GM18868 (cell line): ENCODE results near the gene SMCO2.
"Not testable (repeated sequence)": the region's sequence is repeated elsewhere in the genome, so short reads cannot be mapped to it uniquely, and the experiment has no call there.

Experiments
- ATAC-seq: cut with Tn5 transposase; IDR thresholded peaks from one replicate; pipeline ENCODE4 v1.9.1; 2021; ENCODE audit warnings: mild to moderate bottlenecking, moderate library complexity; ENCODE audit not compliant: unreplicated experiment

Gene SMCO2

GRCh38 chr12:27523642-27524493 is 77.3 kb downstream of the SMCO2 start, which contains the start of gene PPFIBP1:
TSS of gene PPFIBP1 (plus strand) at chr12:27524206. CDS start at chr12:27633397, 109,191 bp downstream.
- peak; percentile 97 for ATAC-seq

DNA sequence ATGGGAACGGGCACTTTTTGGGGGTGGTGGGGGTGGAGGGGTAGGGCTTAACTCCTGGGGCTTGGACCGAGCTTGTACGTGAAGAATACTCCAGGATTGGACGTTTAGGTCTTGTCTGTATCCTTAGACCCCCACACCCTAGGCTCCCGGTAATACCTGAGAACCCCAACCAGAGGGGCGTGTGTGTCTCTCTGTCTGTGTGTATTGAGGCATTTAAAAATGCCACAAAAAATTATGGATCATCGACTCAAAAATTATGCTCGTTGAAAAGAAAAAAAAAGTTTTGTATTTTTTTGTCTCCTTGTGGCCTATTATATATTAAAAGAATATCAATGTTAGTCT is 77.9 kb downstream of the SMCO2 start:
- peak; percentile 4 for ATAC-seq

DNA sequence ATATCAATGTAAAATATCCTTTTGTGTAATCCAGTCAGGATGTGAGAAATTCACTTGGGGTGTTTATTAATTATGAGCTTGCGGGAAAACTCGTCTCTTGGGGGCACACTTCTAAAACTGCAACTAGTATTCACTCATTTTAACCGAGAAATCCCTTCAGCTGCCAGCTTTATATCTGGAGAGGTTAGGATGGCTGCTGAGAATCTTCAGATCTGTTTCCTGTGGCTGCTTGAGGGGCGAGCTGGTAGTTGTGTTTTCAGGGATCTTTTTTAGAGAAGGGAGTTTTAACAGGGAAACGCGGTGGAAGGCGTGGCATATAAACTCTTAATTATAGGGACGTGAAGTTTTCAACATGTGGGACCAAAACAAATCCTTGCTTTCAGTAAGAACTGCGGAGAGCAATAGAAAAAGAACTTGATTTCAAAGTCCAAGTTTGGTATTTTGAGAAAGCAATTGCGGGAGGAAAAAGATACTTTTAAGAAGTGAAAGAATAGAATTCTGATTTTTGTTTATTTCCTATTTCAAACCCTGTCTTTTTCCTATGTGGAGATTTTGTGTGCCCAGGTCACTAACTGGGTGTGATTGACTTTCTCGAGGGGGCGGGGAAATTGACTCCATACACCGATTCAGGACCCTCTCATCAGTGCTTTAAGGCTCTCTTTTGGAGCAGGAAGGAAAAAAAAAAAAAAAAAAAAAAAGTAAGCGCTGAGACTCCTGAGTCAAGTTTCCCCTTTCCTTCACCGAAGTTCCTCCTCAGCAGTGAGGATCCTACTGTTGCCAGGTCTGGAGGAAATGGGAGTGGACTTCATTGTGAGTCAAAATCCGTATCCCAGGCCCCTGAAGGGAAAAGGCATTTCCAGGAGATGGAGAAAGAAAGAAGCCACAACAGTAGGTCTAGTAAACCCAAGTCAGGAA is 78.6 kb downstream of the SMCO2 start:
- no peak for ATAC-seq

DNA sequence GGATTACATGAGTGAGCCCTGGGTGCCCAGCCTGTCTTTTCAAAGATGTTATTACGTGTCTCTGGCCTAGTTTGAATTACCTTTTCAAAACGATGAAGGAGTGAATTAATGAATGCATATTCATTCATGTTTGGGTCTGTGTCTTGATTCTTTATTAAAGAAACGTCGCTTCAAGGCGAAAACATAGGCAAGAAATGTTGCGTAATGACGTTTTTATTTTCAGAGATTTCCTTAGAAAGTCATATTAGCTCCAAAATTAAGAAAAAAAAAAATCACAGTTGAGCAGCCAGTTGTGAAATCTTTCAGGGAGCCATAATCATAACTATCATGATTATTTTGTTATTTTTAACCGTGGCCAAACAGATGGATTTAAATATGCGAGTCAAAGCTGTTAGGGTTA is 81.0 kb downstream of the SMCO2 start:
- no peak for ATAC-seq

DNA sequence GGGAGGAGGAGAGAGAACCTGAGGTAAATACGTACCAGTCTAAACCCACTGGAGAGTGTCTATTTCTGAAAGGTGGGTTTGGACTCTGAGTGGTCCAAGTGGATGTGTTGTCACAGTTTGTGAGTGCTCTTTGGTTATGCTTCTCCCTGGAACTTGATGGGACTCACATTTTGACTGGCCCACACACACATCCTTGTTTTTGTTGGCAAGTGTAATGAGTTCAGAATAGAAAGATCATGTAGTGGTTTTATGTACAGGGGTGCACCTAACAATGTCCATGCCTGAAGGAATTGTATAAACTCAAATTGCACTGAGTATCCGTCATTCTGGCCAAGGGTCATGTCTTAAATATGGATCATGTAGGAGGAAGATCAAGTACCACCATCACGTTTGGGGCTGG is 82.3 kb downstream of the SMCO2 start:
- ATAC-seq: no peak

DNA sequence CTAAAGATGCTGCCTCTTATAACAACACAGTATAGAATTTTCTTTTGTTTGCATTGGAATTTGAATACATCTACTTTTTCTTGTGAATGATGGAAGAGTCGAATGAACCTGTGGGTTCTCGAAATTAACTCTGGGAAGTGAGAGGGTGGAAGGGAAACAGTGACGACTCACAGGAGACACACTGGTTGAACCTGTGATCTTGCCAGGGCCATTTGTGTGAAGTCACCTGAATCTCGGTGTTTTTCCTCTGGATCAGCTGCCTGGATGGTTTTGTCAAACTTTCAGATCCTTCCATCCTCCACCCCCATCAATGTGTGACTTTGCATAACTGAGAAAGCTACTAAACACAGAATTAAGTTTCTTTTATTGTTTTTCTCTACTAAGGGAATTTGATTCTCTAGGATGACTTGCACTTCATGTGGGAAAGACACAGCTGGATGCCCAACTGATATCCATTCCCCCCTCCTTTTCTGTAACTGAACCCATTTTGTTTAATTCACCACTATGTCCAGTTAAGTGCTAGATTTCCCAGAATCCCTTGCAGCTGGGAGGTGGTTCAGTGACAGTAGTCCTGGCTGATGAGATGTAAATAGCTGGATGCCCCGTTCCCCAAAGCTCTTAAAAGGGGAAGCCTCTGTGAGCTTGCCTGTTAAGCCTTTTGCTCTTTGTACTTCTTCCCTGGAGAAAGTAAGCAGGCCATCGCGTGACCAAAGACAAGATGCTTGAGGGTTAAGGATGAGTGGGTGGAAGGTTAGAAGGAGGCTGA is 83.8 kb downstream of the SMCO2 start:
- ATAC-seq: no peak

GRCh38 chr12:27531896-27532295 is 85.4 kb downstream of the SMCO2 start:
- ATAC-seq: no peak

DNA sequence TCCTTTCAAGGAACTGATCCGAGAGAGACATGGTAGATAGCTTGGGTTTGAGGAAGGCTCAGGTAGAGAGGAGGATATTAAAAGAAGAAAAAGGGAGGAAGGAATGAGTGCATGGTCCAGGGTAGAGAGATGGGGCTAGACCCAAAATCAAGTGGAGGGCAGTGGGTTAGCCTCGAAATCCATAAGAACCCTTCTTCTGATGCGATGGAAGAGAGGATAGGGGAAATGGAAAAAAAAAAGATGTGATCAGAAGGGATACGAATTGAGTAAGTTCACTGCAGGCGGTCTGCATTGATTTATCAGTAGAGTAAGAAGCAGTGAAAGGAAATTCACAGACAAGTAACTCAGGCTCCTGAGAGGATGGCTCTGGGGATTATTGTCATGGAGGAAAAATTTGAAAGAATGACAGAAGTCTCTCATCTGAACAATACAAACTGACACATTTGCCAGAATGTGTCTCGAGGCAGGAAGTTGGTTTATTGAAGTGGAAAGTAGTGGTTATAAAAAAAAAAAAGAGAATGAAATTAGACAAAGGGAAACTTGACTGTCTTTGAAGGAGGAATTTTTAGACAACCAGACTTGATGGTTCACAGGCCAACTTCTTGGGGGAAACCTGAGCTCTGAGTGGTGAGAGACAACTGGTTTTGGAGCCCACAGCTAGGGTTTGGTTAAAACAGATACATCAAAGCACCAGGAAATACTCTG is 87.7 kb downstream of the SMCO2 start:
- ATAC-seq: peak; percentile 81

DNA sequence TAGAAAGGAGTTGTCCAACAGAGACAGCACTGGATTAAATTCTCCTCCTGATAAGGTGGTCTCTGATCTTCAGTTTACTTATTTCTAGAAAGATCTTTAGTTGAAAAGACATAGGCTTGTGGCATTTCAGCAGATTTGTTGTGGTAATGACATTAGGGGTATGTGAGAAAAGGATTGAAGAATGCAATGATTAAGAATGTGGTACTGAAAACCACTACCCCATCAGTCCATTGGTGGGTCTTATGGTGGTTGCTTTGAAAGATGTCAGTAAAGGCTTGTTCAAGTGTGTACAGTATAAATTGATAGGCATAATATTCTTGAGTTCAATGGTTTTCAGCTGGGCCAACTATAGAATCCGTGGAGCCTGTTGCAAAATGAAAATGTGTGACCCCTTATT is 88.2 kb downstream of the SMCO2 start:
- ATAC-seq: peak; percentile 21

- peak; percentile 26 for ATAC-seq
Measured at GRCh38 chr12:27535318-27535717, 88.8 kb downstream of the SMCO2 start.

DNA sequence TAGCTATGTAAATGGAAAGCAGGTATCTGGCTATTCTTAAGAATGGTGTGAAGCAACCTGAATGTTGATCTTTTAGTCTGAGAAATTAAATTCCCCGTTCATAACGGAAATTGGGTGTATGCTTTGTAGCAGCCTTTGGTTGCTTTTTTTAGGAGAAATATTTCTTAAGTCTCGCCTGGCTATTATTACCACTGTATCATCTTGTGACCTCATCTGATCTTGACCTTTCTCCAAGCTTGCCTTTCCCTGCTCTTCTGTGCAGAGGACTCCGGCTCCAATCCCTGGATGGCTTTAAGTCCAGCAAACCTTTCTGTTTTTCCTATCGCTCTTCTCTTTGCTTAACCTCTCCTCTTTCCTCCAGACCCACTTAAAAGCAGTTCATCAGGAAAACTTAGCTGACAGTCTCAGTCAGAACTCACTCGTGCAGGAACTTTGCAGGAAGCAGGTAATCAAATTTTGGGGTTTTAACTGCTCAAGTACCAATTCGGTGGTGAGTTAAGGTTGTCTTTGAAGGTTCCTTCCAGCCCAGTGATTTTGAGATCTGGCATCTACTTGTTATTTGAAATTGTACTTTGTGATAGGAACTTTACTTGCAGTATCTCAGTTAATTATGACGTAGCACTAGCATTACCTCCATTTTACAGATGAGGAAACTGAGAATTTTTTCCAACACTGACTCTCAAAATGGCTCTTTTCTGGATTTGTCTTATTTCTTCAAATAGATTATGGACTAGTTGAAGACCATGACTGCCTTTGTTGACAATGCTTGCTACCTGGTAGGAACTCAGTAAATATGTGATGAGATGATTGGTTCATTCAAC is 91.5 kb downstream of the SMCO2 start:
- ATAC-seq: no peak

- ATAC-seq: no peak
Measured at GRCh38 chr12:27539191-27539631, 92.7 kb downstream of the SMCO2 start.

DNA sequence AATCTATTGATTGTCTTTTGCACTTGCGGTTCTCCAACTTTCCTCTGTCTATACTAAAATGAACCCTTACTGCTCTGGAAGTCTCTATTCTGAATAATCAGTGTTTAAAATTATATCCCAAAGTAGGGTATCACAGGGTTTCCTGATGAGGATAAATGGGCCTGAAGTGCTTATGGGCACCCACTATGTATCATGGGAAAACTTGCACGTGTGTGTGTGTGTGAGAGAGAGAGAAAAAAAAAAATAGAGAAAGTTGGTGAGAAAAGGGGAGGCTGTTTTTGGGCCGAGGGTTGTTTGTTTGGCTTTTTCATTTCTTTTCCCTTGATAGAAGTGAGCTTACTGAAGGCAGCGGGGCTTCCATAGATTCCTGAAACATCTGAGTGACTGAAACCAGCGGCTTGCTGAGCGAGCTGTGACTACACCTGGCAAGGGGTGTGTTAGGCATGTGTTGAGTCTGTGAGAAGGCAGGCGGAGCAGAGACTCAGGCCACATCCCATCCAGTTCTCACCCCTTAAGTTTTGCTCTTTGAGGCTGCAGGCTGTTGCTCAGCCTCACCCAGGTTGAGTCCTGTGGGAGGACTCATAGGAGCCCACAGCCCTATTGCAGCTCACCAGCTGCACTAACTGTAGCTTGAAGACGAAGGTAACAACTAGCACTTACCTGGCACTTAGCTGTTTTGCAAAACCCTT is 94.6 kb downstream of the SMCO2 start:
- ATAC-seq: no peak

GRCh38 chr12:27542628-27543027 is 96.1 kb downstream of the SMCO2 start:
- no peak for ATAC-seq

DNA sequence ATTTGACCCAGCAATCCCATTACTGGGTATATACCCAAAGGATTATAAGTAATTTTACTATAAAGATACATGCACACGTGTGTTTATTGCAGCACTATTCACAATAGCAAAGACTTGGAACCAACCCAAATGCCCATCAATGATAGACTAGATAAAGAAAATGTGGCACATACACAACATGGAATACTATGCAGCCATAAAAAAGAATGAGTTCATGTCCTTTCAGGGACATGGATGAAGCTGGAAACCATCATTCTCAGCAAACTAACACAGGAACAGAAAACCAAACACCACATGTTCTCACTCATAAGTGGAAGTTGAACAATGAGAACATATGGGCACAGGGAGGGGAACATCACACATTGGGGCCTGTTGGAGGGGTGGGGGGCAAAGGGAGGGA is 98.3 kb downstream of the SMCO2 start:
- not testable (repeated sequence) for ATAC-seq

GRCh38 chr12:27545665-27546064 is 99.1 kb downstream of the SMCO2 start:
- ATAC-seq: no peak

DNA sequence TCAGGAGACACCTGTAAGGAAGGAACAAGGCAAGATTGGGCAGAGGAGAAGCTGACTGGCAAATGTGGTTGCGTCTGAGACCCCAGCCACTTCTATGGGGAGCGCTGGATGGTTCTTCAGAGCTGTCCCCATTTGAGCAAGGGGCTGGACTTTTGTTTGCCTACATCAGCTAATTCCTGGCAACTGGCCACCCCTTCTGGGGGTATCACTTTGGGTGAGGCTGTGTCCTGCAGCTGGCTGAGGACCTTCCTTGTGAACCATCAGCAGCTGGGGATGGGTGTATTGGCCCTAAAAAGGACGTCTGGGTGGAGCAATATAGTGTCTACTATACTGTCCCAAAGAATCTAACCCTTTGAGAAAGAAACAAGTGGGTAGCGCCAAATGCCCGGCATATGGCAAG is 101.1 kb downstream of the SMCO2 start:
- no peak for ATAC-seq

DNA sequence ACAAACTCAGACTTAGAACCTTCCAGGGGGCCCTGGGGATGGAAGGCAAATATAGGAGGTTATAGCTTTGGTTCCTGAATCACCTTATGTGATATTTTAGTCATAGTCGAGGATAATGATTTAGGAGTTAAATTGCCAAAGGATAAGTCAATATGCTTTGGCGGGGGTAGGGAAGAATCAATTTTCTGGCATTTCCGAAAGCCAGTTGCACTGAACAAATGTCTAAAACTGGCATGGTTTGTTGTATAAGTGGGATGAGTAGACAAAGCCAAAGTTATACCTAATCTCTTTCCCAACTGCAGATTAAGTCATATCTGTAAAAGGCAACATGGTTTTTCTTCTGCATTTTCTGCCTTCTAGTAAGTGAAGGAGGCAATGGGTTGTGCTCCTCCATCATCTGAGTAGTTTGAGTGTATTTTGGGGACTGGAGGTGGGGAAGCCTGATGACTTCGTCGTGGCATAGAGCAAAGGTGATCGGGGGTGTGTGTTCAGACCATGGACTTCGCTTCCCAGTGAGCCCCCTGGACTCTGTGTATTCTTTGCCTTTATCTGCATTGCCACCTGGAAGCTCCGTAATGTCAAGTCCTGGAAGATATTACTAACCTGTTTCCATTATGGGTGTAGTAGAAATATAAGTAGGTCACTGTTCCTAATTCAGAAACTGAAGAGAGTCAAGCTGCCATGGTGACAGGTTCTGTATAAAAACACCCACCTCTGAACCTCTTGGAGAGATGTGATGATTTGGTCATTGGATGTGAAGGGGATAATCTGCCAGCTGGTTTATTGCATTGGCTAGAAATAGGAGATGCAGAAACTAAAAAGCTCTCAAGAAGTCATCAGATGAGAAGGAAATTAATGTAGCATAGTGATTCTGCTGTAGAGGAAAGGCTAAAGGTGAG is 102.0 kb downstream of the SMCO2 start:
- no peak for ATAC-seq
